GM19438 (cell line): ENCODE results near the gene BDNF.

Experiments
- ATAC-seq: cut with Tn5 transposase; IDR thresholded peaks from one replicate; pipeline ENCODE4 v1.9.1; 2021; ENCODE audit warnings: low read depth; ENCODE audit not compliant: unreplicated experiment

BDNF gene

DNA sequence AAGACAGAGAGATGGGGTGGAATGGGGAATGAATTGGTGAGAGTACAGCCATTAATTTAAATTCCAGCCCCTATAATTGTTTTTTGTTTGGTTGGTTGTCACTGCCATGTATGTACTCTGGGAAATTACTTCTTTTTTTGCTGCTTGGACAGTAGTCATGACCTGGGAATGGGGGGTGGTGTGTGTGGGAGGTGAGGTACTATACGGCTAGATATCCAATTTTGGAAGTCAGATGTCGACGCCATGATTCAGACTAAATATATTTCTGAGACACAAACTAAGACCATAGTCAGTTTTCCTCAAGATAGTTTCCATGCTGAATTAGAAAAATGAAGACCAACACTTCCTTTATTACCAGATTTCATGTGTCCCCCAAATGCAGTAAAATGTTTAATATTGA is 7.4 kb upstream of the BDNF start:
- ATAC-seq: no peak

DNA sequence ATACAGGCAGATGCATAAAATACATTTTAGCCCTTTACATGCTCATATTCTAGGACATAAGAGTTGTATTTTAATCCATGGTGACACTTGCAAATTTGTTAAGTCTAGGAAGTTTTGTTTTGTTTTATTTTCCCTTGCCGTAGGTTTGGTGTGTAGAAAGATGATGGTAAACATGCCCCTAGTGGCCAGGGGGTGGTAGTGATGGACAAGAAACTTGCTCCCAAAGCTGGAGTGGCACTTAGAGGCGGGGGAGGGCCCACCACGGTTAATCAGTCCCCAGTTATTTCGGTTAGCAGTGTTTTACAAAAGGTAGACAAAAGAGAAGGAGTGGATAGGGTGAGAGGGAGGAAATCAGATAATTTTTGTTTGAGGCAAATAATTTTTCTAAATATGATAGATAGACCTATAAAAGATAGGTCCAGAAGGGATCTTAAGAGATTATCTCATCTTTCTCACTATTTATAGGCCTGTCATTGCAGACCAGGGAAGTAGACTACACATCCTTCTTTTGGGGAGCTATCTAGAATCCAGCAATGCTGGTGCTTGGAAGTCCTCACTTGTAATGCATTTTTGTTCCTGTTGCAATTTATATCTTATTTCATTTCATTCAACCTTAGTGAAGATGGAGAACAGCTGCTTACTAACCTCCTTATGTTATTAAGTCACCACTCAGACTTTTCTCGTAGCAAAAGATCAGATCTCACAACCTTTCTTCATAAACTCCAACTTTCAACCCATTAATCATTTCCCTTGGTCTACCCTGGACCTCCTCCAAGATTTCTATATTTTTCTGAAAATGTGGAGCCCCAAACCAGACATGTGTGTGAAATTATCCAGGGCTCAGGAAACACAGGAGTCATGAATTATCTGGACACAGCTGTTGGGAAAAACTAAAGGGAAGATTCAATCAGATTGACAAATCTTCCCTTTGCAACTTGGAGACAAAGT is 5.9 kb upstream of the BDNF start:
- ATAC-seq: peak; percentile 81

GRCh38 chr11:27703481-27703880 is 3.2 kb upstream of the BDNF start:
- ATAC-seq: no peak

GRCh38 chr11:27702811-27703210 is 2.6 kb upstream of the BDNF start:
- no peak for ATAC-seq

- no peak for ATAC-seq
Observed at GRCh38 chr11:27701355-27702105, 1.3 kb upstream of the BDNF start.

- no peak for ATAC-seq
Observed at GRCh38 chr11:27699926-27700350, 317 bp downstream of the BDNF start.

DNA sequence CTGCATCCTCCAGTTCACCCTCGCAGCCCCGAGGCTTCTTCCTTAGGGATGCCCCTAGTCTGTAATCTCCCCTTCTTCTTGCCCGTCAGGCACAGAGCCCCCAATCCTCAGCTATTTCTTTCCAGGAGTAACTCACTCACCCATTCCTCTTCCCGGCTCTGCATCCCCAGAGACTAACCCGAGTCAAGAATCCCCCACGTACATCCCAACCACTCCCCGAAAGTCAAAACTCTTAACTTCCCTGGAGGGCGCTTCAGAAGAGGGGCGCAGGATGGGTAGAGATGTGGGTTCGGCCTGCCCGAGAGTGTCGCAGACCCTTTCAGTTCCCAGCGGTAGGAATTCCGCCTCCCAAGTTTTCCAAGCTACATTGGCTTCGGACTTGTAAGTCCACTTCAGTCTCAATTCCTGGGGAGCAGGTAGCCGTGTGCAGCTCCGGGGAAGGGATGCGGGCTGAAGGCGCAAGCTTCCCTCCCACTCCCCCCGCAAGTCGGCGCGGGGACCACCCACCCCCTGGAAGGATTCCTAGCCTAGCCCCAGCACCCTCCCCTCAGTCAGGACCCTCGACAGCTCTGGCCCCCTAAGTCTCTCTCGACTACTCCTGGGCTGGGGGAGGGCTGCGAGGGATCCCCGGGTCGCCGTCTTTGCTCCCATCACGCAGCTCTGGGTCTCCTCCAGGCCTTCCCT is 871 bp downstream of the BDNF start:
- no peak for ATAC-seq

DNA sequence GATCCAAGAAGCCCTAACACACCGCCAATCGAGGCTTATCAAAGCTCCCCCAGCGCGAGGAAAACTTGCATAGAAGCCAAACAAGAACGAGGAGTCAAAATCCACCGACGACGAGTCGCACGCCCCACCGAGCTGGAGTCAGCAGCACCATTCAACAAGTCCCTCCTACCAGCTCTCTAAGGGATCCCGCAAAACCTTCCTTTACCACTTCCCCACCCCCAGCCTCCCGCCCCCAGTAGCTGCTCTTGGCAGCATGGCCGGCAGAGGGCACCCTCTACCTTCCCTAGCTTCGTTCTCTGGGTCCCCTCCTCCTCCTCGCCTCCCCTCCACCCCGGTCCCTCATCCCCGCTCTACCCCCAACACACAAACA is 1.4 kb downstream of the BDNF start:
- peak; percentile 62 for ATAC-seq

- ATAC-seq: no peak
Observed at GRCh38 chr11:27697679-27698275, 2.5 kb downstream of the BDNF start.

DNA sequence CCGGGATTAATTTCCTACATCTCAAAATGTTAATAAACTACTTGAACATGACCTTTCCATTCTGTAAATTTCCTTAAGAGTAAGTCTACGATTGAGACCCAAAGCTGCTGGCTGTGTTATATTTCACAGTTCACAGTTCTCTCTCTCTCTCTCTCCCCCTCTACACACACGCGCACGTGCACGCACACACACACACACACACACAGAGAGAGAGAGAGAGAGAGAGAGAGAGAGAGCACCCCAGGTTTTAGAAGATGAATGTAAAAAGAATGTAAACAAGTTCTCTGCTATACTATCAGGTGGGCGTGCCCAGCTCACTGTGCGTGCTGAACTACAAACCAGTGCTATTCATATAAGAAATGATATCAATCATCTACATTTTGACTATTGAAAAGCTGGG is 3.3 kb downstream of the BDNF start:
- no peak for ATAC-seq

- ATAC-seq: no peak
Observed at GRCh38 chr11:27696115-27696514, 4.1 kb downstream of the BDNF start.

DNA sequence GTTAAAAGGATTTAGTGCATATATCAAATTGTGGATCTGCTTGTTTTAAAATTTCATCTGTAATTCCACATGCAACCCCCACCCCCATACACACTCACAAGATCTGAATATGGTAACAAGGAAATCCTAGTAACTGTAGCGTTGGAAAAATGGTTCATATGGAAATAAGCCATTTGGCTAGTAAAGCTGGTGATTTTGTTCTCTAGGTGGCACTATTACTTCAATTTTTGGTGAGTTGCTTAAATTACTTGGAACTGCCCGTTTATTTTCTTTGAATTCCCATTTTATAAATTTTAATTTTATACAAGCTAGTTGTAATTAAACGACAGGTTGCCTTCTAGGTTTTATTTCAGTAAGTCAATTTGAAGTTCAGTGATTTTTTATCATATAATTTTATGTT is 5.3 kb downstream of the BDNF start:
- ATAC-seq: no peak

DNA sequence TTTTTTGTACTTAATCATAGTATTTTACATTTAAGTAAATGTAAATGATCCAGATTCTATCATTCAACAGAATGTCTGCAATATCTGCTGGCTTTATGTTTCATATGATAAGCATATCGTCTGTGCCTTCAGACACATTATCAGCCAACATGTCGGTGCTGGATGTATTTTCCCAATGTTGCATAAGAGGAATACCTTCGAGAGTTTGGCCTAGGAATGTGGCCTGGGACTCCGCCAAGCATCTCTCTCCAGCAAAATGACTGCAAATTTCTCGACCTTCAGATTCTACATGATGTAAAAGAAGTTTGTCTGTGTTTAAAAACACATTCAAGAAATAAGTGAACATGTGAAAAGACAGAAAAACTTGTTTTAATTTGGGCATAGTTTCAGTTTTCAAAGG is 6.9 kb downstream of the BDNF start:
- ATAC-seq: no peak

DNA sequence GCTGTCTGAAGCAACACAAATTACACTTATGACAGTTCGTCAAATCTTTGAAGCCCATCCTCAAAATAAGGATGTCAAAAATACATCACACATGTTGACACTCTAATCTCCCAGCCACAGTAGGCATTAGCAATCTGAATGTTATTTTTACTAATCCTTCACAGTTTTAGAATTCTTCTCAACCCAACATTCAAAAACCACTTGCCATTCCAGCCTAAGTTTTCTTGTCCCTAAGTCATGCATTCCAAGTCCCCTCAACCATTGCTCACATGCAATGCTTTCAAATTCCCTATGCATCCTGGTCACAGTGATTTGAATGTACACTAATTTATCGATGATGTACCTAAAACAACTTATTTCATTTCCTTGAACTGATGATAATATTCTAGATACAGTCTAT is 7.5 kb downstream of the BDNF start:
- no peak for ATAC-seq

DNA sequence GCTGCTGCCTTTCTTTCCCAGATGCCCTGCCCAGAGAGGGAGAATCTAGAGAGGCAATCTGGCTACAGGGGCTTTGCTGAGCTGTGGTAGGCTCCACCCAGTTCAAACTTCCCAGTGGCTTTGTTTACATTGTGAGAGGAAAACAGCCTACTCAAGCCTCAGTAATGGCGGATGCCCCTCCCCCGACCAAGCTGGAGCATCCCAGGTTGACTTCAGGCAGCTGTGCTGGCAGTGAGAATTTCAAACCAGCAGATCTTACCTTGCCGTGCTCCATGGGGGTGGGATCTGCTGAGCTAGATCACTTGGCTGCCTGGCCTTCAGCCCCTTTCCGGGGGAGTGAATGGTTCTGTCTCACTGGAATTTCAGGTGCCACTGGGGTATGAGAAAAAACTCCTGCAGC is 12.2 kb downstream of the BDNF start:
- no peak for ATAC-seq

GRCh38 chr11:27681664-27682063 is 18.6 kb downstream of the BDNF start:
- no peak for ATAC-seq

DNA sequence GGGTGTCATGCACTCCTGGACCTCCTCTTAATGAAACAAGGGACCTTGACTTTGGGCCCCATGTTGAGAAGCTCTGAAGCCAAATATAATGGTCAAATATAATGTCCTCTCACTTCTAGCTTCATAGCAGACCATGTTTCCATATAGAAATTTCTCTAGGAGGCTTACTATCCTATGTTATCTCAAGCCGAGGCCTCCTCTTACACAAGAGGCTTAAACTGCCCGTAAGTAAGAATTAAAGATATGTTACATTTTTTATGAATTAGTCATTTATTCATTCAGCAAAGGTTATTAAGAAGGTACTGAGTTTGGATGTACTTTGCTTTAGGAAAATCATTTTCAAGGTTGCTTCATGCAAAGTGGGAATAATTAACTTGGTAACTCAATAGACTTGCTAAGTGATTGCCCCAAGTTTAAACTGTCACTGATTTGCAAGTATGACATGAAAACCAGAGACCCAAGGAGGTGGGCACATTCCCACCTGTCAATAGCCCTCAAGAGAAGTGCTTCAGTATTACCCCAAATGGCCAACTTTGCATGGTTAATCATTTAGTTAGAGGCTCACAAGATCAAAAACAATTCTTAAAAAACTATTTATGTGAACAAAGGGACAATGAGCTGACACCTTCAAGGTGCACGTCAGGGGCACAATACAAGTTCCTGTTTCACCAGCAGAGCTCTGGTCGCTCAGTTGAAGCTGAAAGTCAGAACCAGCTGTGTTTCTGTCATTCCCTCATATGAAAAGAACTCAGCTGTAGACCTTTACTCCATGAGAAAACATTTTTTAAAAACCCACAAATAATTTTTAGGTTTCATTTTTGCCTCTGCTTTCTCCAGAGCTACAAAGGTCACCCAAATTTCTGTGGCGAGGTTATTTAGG is 20.9 kb downstream of the BDNF start:
- no peak for ATAC-seq

DNA sequence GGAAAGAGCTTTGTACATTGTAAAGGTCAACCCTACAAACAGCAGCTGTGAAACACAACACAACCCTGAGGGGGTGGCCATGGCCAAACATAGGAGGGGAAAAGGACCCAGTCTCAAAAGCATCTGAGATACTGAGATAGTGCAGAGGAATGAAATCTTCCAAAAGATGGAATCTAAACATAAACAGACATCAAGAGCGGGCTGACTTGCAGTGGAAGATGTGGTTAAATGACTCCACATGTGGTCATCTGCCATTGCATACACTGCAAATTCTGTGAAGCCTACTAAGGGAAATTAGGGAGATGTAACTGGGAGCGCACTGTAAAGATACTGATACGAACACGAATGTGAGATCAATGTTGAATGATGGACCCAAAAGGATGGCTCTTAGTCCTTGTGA is 22.0 kb downstream of the BDNF start:
- no peak for ATAC-seq

- ATAC-seq: no peak
Observed at GRCh38 chr11:27677108-27677507, 23.1 kb downstream of the BDNF start.
